SU-DHL-6 (cell line): ENCODE results near the gene CRIP2.

Experiments used
- EZH2phosphoT487 ChIP-seq: fragments of 200-600 bp; sonication (generic), shearing (Covaris generic); conservative IDR thresholded peaks from 2 replicates; pipeline ENCODE4 v1.6.1; 2018; ENCODE audit warnings: mild to moderate bottlenecking, antibody characterized with exemption, low read length, moderate library complexity, mixed read lengths
- TF ChIP-seq, protein P1 (sequence below): fragments of 200-600 bp; sonication (generic); IDR thresholded peaks from one replicate; pipeline ENCODE4 v1.5.1; 2017; ENCODE audit warnings: antibody characterized with exemption, mild to moderate bottlenecking, low read length, moderate library complexity; ENCODE audit not compliant: insufficient read depth, poor library complexity, severe bottlenecking

DNA sequence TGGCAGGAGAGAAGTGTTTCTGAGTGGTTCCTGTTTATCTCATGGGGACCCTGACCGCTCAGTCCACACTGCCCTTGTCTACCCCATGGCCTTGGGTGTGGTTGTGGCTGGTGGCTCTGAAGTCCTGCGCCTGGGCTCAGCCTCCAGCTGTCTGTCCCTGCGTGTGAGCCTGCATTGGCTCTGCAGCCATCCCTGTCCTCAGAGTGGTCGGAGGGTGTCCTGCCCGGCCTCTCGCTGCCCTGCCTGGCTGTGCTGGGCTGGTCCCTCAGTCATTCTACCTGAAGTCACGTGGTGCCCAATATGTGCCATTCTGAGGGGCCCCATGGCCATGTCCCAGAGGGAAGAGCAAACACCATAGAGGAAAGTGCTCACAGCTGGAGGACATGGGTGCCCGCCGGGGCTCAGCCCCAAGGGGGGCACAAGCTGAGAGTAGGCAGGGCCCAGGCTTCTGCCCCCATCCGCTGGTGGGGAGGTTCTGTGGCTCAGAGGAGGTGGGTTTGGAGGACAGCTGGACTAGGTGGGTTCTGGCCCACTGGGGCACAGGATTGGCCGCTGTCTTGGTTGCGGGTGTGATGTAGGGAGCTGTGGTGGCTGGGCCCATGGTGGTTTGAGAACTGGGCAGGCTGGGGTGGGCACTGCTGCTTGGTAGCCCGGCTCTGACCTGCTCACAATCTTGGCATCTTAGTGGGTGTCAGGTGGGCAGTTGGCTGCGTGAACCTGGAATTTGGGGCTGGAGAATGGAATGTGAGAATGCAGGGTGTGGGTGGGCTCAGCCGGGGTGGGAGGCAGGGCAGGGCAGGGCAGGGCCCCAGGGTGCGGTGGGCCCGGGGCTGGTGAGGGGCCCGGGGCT is 28.1 kb downstream of the CRIP2 start:
- TF ChIP-seq, protein P1, sequence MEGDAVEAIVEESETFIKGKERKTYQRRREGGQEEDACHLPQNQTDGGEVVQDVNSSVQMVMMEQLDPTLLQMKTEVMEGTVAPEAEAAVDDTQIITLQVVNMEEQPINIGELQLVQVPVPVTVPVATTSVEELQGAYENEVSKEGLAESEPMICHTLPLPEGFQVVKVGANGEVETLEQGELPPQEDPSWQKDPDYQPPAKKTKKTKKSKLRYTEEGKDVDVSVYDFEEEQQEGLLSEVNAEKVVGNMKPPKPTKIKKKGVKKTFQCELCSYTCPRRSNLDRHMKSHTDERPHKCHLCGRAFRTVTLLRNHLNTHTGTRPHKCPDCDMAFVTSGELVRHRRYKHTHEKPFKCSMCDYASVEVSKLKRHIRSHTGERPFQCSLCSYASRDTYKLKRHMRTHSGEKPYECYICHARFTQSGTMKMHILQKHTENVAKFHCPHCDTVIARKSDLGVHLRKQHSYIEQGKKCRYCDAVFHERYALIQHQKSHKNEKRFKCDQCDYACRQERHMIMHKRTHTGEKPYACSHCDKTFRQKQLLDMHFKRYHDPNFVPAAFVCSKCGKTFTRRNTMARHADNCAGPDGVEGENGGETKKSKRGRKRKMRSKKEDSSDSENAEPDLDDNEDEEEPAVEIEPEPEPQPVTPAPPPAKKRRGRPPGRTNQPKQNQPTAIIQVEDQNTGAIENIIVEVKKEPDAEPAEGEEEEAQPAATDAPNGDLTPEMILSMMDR, result no peak
- no peak for TF ChIP-seq EZH2phosphoT487
